DOHH2 (cell line): ENCODE data around the gene SIK3.
A peak's percentile ranks its signal among the peaks of the same experiment; 100 is the strongest.

Experiments
- H3F3A ChIP-seq: fragments of 200-600 bp; sonication (generic), shearing (Covaris generic); 2 replicates; pipeline ENCODE4 v1.6.0; 2016; ENCODE audit warnings: antibody characterized with exemption, mild to moderate bottlenecking; ENCODE audit not compliant: control insufficient read depth, insufficient read depth
- H3K27ac ChIP-seq: fragments of 200-600 bp; sonication (generic); 2 replicates; pipeline ENCODE4 v1.5.1; 2014; ENCODE audit warnings: low read depth, mild to moderate bottlenecking, low read length, moderate library complexity
- H3K27me3 ChIP-seq: fragments of 200-600 bp; sonication (generic); 2 replicates; pipeline ENCODE4 v1.6.1; 2014; ENCODE audit warnings: mild to moderate bottlenecking, low read length, mixed read lengths; ENCODE audit not compliant: control insufficient read depth
- H3K36me3 ChIP-seq: fragments of 200-600 bp; sonication (generic); 2 replicates; pipeline ENCODE4 v1.6.1; 2014; ENCODE audit warnings: mild to moderate bottlenecking, low read length, moderate library complexity, mixed read lengths; ENCODE audit not compliant: control insufficient read depth
- H3K4me1 ChIP-seq: fragments of 200-600 bp; sonication (generic); 2 replicates; pipeline ENCODE4 v1.6.1; 2014; ENCODE audit warnings: mild to moderate bottlenecking, low read length, mixed read lengths; ENCODE audit not compliant: control insufficient read depth
- H3K4me2 ChIP-seq: fragments of 200-600 bp; sonication (generic); 2 replicates; pipeline ENCODE4 v1.6.0; 2014; ENCODE audit warnings: mild to moderate bottlenecking, low read length, moderate library complexity
- H3K4me3 ChIP-seq: fragments of 200-600 bp; sonication (generic); 2 replicates; pipeline ENCODE4 v1.5.1; 2014; ENCODE audit warnings: mild to moderate bottlenecking, low read length, mixed read lengths
- H3K79me2 ChIP-seq: fragments of 200-600 bp; sonication (generic); 2 replicates; pipeline ENCODE4 v1.6.1; 2014; ENCODE audit warnings: mild to moderate bottlenecking, low read length, mixed read lengths; ENCODE audit not compliant: control insufficient read depth
- H3K9me2 ChIP-seq: fragments of 200-600 bp; sonication (generic); replicated peaks from 2 replicates; pipeline ENCODE4 v1.6.1; 2014; ENCODE audit warnings: mild to moderate bottlenecking, low read length, mixed read lengths; ENCODE audit not compliant: control insufficient read depth
- H3K9me3 ChIP-seq: fragments of 200-600 bp; sonication (generic); 2 replicates; pipeline ENCODE4 v1.6.1; 2014; ENCODE audit warnings: antibody characterized with exemption, low read length, mixed read lengths; ENCODE audit not compliant: control insufficient read depth, insufficient read depth
- H4K20me1 ChIP-seq: fragments of 200-600 bp; sonication (generic); 2 replicates; pipeline ENCODE4 v1.6.0; 2014; ENCODE audit warnings: low read depth, mild to moderate bottlenecking, antibody characterized with exemption, low read length, moderate library complexity; ENCODE audit not compliant: control insufficient read depth, insufficient read depth
- CTCF ChIP-seq: fragments of 200-600 bp; sonication (generic); IDR thresholded peaks from one replicate; pipeline ENCODE4 v1.5.1; 2014; ENCODE audit warnings: antibody characterized with exemption, mild to moderate bottlenecking, low read depth, low read length; ENCODE audit not compliant: poor library complexity, severe bottlenecking
- EZH2phosphoT487 ChIP-seq: fragments of 200-600 bp; sonication (generic); IDR thresholded peaks from 2 replicates; pipeline ENCODE4 v1.6.1; 2017; ENCODE audit warnings: borderline replicate concordance, mild to moderate bottlenecking, antibody characterized with exemption, low read length, moderate library complexity, mixed read lengths

Gene SIK3

GRCh38 chr11:117081908-117082307 lies 16.3 kb downstream of the SIK3 start:
- H3K27me3 ChIP-seq, result no peaks in the 10 kb centered on the region
- no peaks in the 10 kb centered on the region for H3K9me2 ChIP-seq
- H3K4me1 ChIP-seq, result peaks cover 23% of the 10 kb centered on the region
- H3F3A ChIP-seq, result no peaks in the 10 kb centered on the region; the same call in 1 of the 2 replicates
- no peak overlapping the region for H3K27ac ChIP-seq
- peaks cover 97% of the 10 kb centered on the region for H3K79me2 ChIP-seq
- no peak overlapping the region for H3K4me3 ChIP-seq
- H3K9me3 ChIP-seq, result no peaks in the 10 kb centered on the region
- no peak overlapping the region for H3K4me2 ChIP-seq
- TF ChIP-seq CTCF (peak; percentile 22), EZH2phosphoT487 (no peak)
- no peaks in the 10 kb centered on the region; the same call in 1 of the 2 replicates for H3K36me3 ChIP-seq
- H4K20me1 ChIP-seq, result peaks cover 18% of the 10 kb centered on the region

- peaks cover 14% of the 10 kb centered on the region for H4K20me1 ChIP-seq
- H3K27me3 ChIP-seq, result no peaks in the 10 kb centered on the region
- no peak overlapping the region for H3K4me3 ChIP-seq
- H3K27ac ChIP-seq, result no peak overlapping the region
- H3K9me3 ChIP-seq, result no peaks in the 10 kb centered on the region
- no peaks in the 10 kb centered on the region for H3K9me2 ChIP-seq
- no peaks in the 10 kb centered on the region; the same call in 1 of the 2 replicates for H3K36me3 ChIP-seq
- H3K4me1 ChIP-seq, result peaks cover 27% of the 10 kb centered on the region
- no peak overlapping the region for H3K4me2 ChIP-seq
- peaks cover 94% of the 10 kb centered on the region for H3K79me2 ChIP-seq
- no peaks in the 10 kb centered on the region; the same call in 1 of the 2 replicates for H3F3A ChIP-seq
- TF ChIP-seq CTCF (no peak), EZH2phosphoT487 (no peak)
Measured at GRCh38 chr11:117080370-117080769, 17.9 kb downstream of the SIK3 start.

- Histone ChIP-seq H3K79me2 (peaks cover 91% of the 10 kb centered on the region), H3F3A (no peaks in the 10 kb centered on the region), H4K20me1 (peaks cover 17% of the 10 kb centered on the region), H3K4me3 (peak overlapping the region; percentile 37), H3K27ac (no peak overlapping the region), H3K9me3 (no peaks in the 10 kb centered on the region), H3K4me2 (peak overlapping the region; percentile 64), H3K4me1 (peaks cover 39% of the 10 kb centered on the region), H3K36me3 (no peaks in the 10 kb centered on the region; the same call in 1 of the 2 replicates), H3K9me2 (no peaks in the 10 kb centered on the region), H3K27me3 (no peaks in the 10 kb centered on the region)
- TF ChIP-seq EZH2phosphoT487 (no peak), CTCF (no peak)
Measured at GRCh38 chr11:117076941-117077691, 21.1 kb downstream of the SIK3 start.
